Pulmonary artery endothelial cell (primary cell): ENCODE data around the gene B3GALNT2. TPM values are rescaled to one million over a fixed set of nuclear protein-coding genes. Genes with fewer than 3 reads are reported as not detected.
"Not testable (repeated sequence)": the region's sequence is repeated elsewhere in the genome, so short reads cannot be mapped to it uniquely, and the experiment has no call there.

Experiments used
- DNase-seq: peaks from one replicate; pipeline ENCODE4 v3.0.0-alpha.2; 2011; ENCODE audit warnings: low read depth, low spot score
- total RNA-seq: library from RNA; depleted of rRNA; stranded (reverse); fragments of >200 nt; gene quantifications from 2 replicates; pipeline ENCODE4 v1.2.3, GENCODE V29; 2014

B3GALNT2 gene
- total RNA-seq, result 55.7 and 77.5 TPM in 2 replicates

GRCh38 chr1:235504122-235504493, at the start of gene B3GALNT2:
B3GALNT2 (minus strand) TSS chr1:235504452; CDS start chr1:235504252, 200 bp downstream.
- DNase-seq, result no peak

GRCh38 chr1:235553112-235553551, 48.9 kb upstream of the B3GALNT2 start:
- DNase-seq, result no peak

- DNase-seq, result no peak
These were observed 48.0 kb upstream of the B3GALNT2 start for GRCh38 chr1:235552146-235552716.

- no peak for DNase-seq
These were observed 45.3 kb upstream of the B3GALNT2 start for GRCh38 chr1:235549351-235550139.

- DNase-seq, result not testable (repeated sequence)
These were observed 42.3 kb upstream of the B3GALNT2 start for GRCh38 chr1:235546369-235547155.

GRCh38 chr1:235545292-235545930, 41.2 kb upstream of the B3GALNT2 start:
- no peak for DNase-seq

- DNase-seq, result not testable (repeated sequence)
These were observed 38.6 kb upstream of the B3GALNT2 start for GRCh38 chr1:235542845-235543244.

- DNase-seq, result no peak
These were observed 29.4 kb upstream of the B3GALNT2 start for GRCh38 chr1:235533476-235534168.

GRCh38 chr1:235532360-235532759, 28.1 kb upstream of the B3GALNT2 start:
- DNase-seq, result no peak

GRCh38 chr1:235527196-235527814, 23.1 kb upstream of the B3GALNT2 start:
- no peak for DNase-seq

- DNase-seq, result no peak
These were observed 21.1 kb upstream of the B3GALNT2 start for GRCh38 chr1:235525314-235525713.

GRCh38 chr1:235516862-235517446, 12.7 kb upstream of the B3GALNT2 start:
- DNase-seq, result no peak

GRCh38 chr1:235515844-235516512, 11.7 kb upstream of the B3GALNT2 start:
- no peak for DNase-seq

GRCh38 chr1:235513495-235514366, 9.5 kb upstream of the B3GALNT2 start:
- peak; percentile 35 for DNase-seq

- DNase-seq, result no peak
These were observed 7.4 kb upstream of the B3GALNT2 start for GRCh38 chr1:235511470-235512240.

- DNase-seq, result no peak
These were observed 6.6 kb upstream of the B3GALNT2 start for GRCh38 chr1:235510823-235511222.

GRCh38 chr1:235507623-235508022, 3.4 kb upstream of the B3GALNT2 start:
- DNase-seq, result no peak
